Liver (tissue), 9 donors: Measurements from ENCODE around the gene EP400. TPM values are rescaled to one million over a fixed set of nuclear protein-coding genes. Genes with fewer than 3 reads are reported as not detected.

Experiments
- DNase-seq: peaks from one replicate; pipeline ENCODE4 v3.0.0-alpha.2; 2017; ENCODE audit warnings: low spot score
- H3K27ac ChIP-seq, 2 donors: one replicate each; pipeline ENCODE4 v1.7.0; 2013; ENCODE audit warnings: inconsistent platforms in 2 of 2, low read length in 2 of 2, control low read depth in 1 of 2, low read depth in 1 of 2, mild to moderate bottlenecking in 1 of 2
- H3K27me3 ChIP-seq, 4 donors: one replicate each; pipeline versions ENCODE4 v1.6.1 to v1.7.0; 2013; ENCODE audit warnings: low read length in 3 of 4, inconsistent platforms in 1 of 4, mild to moderate bottlenecking in 1 of 4, moderate library complexity in 1 of 4; ENCODE audit not compliant: control insufficient read depth in 4 of 4, insufficient read depth in 4 of 4
- H3K36me3 ChIP-seq, 4 donors: one replicate each; pipeline versions ENCODE4 v1.6.1 to v1.7.0; 2013; ENCODE audit warnings: low read length in 3 of 4, mild to moderate bottlenecking in 3 of 4, low read depth in 1 of 4, moderate library complexity in 1 of 4; ENCODE audit not compliant: control insufficient read depth in 4 of 4, insufficient read depth in 3 of 4
- H3K4me1 ChIP-seq, 4 donors: one replicate each; pipeline versions ENCODE4 v1.6.1 to v1.7.0; 2013; ENCODE audit warnings: low read length in 3 of 4, mild to moderate bottlenecking in 3 of 4, moderate library complexity in 1 of 4; ENCODE audit not compliant: control insufficient read depth in 4 of 4, insufficient read depth in 4 of 4
- H3K4me3 ChIP-seq, 3 donors: one replicate each; pipeline versions ENCODE4 v1.6.1 to v1.7.0; 2013; ENCODE audit warnings: low read length in 3 of 3, control low read depth in 1 of 3, low read depth in 1 of 3, mild to moderate bottlenecking in 1 of 3
- H3K9ac ChIP-seq, 2 donors: one replicate each; pipeline ENCODE4 v1.7.0; 2013; ENCODE audit warnings: low read length in 2 of 2, mild to moderate bottlenecking in 2 of 2, moderate library complexity in 2 of 2, control low read depth in 1 of 2, low read depth in 1 of 2
- H3K9me3 ChIP-seq, 4 donors: one replicate each; pipeline versions ENCODE4 v1.6.1 to v1.7.0; 2013; ENCODE audit warnings: low read length in 3 of 4; ENCODE audit not compliant: control insufficient read depth in 4 of 4
- FOXA1 ChIP-seq: IDR thresholded peaks from 2 replicates; pipeline ENCODE4 v1.6.1; 2016; ENCODE audit warnings: antibody characterized with exemption
- FOXA2 ChIP-seq: IDR thresholded peaks from 2 replicates; pipeline ENCODE4 v1.6.1; 2016; ENCODE audit warnings: antibody characterized with exemption
- HNF4A ChIP-seq, 2 donors: conservative IDR thresholded peaks; 2 replicates each; pipeline ENCODE4 v1.6.1; 2016; ENCODE audit warnings: antibody characterized with exemption in 2 of 2, mild to moderate bottlenecking in 2 of 2
- HNF4G ChIP-seq: IDR thresholded peaks from 2 replicates; pipeline ENCODE4 v1.6.1; 2016; ENCODE audit warnings: antibody characterized with exemption
- JUND ChIP-seq, 2 donors: IDR thresholded peaks; 2 replicates each; pipeline ENCODE4 v1.6.1; 2016; ENCODE audit warnings: antibody characterized with exemption in 2 of 2
- RXRA ChIP-seq, 2 donors: IDR thresholded peaks; 2 replicates each; pipeline ENCODE4 v1.6.1; 2017 to 2018; ENCODE audit warnings: antibody characterized with exemption in 2 of 2, mild to moderate bottlenecking in 1 of 2
- SP1 ChIP-seq: IDR thresholded peaks from 2 replicates; pipeline ENCODE4 v1.6.1; 2018; ENCODE audit warnings: antibody characterized with exemption, mild to moderate bottlenecking
- TAF1 ChIP-seq: conservative IDR thresholded peaks from 2 replicates; pipeline ENCODE4 v1.6.1; 2016; ENCODE audit warnings: antibody characterized with exemption, mild to moderate bottlenecking
- YY1 ChIP-seq: IDR thresholded peaks from 2 replicates; pipeline ENCODE4 v1.6.1; 2016; ENCODE audit warnings: antibody characterized with exemption, mild to moderate bottlenecking
- WGBS: extraction: QIAGEN DNeasy Blood & Tissue Kit; methylation state at CpG from one replicate; pipeline ENCODE4 v1.1.7; 2013; 5-methylcytosine and 5-hydroxymethylcytosine counted together
- polyA plus RNA-seq, 2 donors: library from polyadenylated mRNA; stranded (reverse) in 1 of 2; unstranded in 1 of 2; fragments of 200-250 nt in 1 of 2; fragments of >200 nt in 1 of 2; fragmentation: Nextera tagmentation in 1 of 2; extraction: Ambion mirVana in 1 of 2; gene quantifications; one replicate each; pipeline versions ENCODE4 v1.2.1 to v1.2.3, GENCODE V29; 2013 to 2015
- total RNA-seq, 2 donors: library from RNA; depleted of rRNA; stranded (reverse); fragments of >200 nt; gene quantifications; one replicate each; pipeline ENCODE4 v1.2.3, GENCODE V29; 2014
- TF ChIP-seq, protein P1 (sequence below): IDR thresholded peaks from 2 replicates; pipeline ENCODE4 v1.6.1; 2016; ENCODE audit warnings: antibody characterized with exemption
- TF ChIP-seq, protein P2 (sequence below): fragments of 150-350 bp; IDR thresholded peaks from 2 replicates; pipeline ENCODE4 v1.5.1; 2017; ENCODE audit warnings: improper control_type of control experiment, low read depth, low read length; ENCODE audit not compliant: missing input control
- donor health status: healthy.
- donor health status: healthy.
- donor health status: healthy.
- donor health status: healthy.
- donor health status: healthy.

The EP400 gene
- total and polyA plus RNA-seq, 4 donors: 4.7 to 12.4 (median 7.1) TPM

DNA sequence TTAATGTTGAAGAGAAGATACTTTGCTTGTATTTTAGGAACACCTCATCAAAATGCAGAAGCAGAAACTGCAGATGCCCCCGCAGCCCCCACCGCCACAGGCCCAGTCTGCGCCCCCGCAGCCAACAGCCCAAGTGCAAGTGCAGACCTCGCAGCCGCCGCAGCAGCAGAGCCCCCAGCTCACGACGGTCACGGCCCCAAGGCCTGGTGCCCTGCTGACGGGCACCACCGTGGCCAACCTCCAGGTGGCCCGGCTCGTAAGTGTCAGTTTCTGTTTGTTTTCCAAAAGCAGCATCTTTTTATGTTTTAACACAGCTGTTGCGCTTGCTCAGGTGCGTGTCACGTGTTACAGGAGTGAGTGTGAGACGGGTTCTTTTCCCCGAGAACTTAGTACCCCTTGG is 114.9 kb downstream of the EP400 start:
- no peak for TF ChIP-seq FOXA2
- TF ChIP-seq HNF4A (conservative IDR thresholded peaks at IDR 0.05): no peak
- no peaks in the 10 kb centered on the region for H3K27me3 ChIP-seq
- H3K9me3 ChIP-seq: no peaks in the 10 kb centered on the region
- H3K36me3 ChIP-seq: peaks cover 2 to 81% (median 25%) of the 10 kb centered on the region in 4 donors
- no peaks in the 10 kb centered on the region for H3K4me1 ChIP-seq
- no peak overlapping the region for H3K4me3 ChIP-seq
- WGBS: 96% methylated on average over 19 of the region's 19 CpGs
- no peak overlapping the region for H3K9ac ChIP-seq
- DNase-seq: no peak
- H3K27ac ChIP-seq: no peak overlapping the region

DNA sequence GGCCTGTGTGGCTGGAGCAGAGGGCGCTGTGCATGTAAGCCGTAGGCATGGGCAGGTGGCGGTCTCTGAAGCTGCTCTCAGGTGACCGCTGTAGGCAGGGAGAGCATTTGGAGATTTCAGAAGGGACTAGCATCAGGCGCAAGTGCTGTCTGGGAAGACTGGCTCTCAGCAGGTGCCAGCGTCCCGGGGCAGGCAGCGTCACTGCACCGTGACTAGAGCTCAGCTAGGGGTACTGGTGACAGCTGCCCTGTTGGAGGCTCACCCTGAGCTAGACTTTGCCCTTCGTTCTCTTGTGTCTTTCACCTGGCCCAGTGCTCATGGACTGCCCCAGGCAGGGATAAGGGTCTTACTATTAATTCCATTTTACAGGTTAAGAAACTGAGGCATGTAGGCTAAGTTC is 115.5 kb downstream of the EP400 start:
- DNase-seq: no peak
- TF ChIP-seq TAF1 (no peak), SP1 (no peak), FOXA1 (no peak)
- Histone ChIP-seq H3K27ac (no peak overlapping the region), H3K9me3 (no peaks in the 10 kb centered on the region), H3K4me3 (no peak overlapping the region), H3K9ac (no peak overlapping the region), H3K36me3 (peaks cover 2 to 84% (median 27%) of the 10 kb centered on the region in 4 donors), H3K27me3 (no peaks in the 10 kb centered on the region), H3K4me1 (no peaks in the 10 kb centered on the region)
- WGBS: 98% methylated on average over 10 of the region's 10 CpGs

- no peak overlapping the region for H3K27ac ChIP-seq
- H3K27me3 ChIP-seq: no peaks in the 10 kb centered on the region
- peaks cover 2 to 86% (median 28%) of the 10 kb centered on the region in 4 donors for H3K36me3 ChIP-seq
- H3K9ac ChIP-seq: no peak overlapping the region
- no peaks in the 10 kb centered on the region for H3K4me1 ChIP-seq
- H3K9me3 ChIP-seq: no peaks in the 10 kb centered on the region
- H3K4me3 ChIP-seq: no peak overlapping the region
- WGBS: 90% methylated on average over 4 of the region's 4 CpGs
- TF ChIP-seq, protein P1, sequence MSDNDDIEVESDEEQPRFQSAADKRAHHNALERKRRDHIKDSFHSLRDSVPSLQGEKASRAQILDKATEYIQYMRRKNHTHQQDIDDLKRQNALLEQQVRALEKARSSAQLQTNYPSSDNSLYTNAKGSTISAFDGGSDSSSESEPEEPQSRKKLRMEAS: no peak
- TF ChIP-seq, protein P2, sequence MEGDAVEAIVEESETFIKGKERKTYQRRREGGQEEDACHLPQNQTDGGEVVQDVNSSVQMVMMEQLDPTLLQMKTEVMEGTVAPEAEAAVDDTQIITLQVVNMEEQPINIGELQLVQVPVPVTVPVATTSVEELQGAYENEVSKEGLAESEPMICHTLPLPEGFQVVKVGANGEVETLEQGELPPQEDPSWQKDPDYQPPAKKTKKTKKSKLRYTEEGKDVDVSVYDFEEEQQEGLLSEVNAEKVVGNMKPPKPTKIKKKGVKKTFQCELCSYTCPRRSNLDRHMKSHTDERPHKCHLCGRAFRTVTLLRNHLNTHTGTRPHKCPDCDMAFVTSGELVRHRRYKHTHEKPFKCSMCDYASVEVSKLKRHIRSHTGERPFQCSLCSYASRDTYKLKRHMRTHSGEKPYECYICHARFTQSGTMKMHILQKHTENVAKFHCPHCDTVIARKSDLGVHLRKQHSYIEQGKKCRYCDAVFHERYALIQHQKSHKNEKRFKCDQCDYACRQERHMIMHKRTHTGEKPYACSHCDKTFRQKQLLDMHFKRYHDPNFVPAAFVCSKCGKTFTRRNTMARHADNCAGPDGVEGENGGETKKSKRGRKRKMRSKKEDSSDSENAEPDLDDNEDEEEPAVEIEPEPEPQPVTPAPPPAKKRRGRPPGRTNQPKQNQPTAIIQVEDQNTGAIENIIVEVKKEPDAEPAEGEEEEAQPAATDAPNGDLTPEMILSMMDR: no peak
- TF ChIP-seq YY1 (no peak), HNF4G (no peak)
- no peak for DNase-seq
Observed at GRCh38 chr12:132065609-132066344, 116.0 kb downstream of the EP400 start.

GRCh38 chr12:132066345-132066685 is 116.6 kb downstream of the EP400 start:
- Histone ChIP-seq H3K4me3 (no peak overlapping the region), H3K27ac (no peak overlapping the region), H3K36me3 (peaks cover 7 to 84% (median 32%) of the 10 kb centered on the region in 4 donors), H3K4me1 (no peaks in the 10 kb centered on the region), H3K9ac (no peak overlapping the region), H3K9me3 (no peaks in the 10 kb centered on the region), H3K27me3 (no peaks in the 10 kb centered on the region)
- TF ChIP-seq, protein P2: no peak
- TF ChIP-seq RXRA (IDR thresholded peaks at IDR 0.05): no peak
- TF ChIP-seq, protein P1: no peak
- no peak for TF ChIP-seq FOXA2
- TF ChIP-seq HNF4G: no peak
- no peak for TF ChIP-seq FOXA1
- TF ChIP-seq JUND (IDR thresholded peaks at IDR 0.05): no peak
- no peak for TF ChIP-seq HNF4A (conservative IDR thresholded peaks at IDR 0.05)
- 73% methylated on average over 13 of the region's 13 CpGs for WGBS
- no peak for DNase-seq
